Breast epithelium (tissue), 4 donors: ENCODE measurements around the gene HTR1E. TPM values are rescaled to one million over a fixed set of nuclear protein-coding genes. Genes with fewer than 3 reads are reported as not detected.
"Not testable (repeated sequence)": the region's sequence is repeated elsewhere in the genome, so short reads cannot be mapped to it uniquely, and the experiment has no call there.

Source experiments
- DNase-seq, 2 donors: peaks; one replicate each; pipeline ENCODE4 v3.0.0-alpha.2; 2019; ENCODE audit warnings: low spot score in 2 of 2
- H3K27ac ChIP-seq, 2 donors: fragments of 200-600 bp; sonication (generic) in 1 of 2; one replicate each; pipeline ENCODE4 v1.5.1; 2016 to 2019; ENCODE audit warnings: mild to moderate bottlenecking in 1 of 2
- H3K27me3 ChIP-seq, 2 donors: fragments of 200-600 bp; sonication (generic) in 1 of 2; one replicate each; pipeline versions ENCODE4 v1.5.1 to v1.6.0; 2017 to 2019; ENCODE audit warnings: control low read depth in 1 of 2, mild to moderate bottlenecking in 1 of 2
- H3K36me3 ChIP-seq: fragments of 200-600 bp; one replicate; pipeline ENCODE4 v1.5.1; 2019
- H3K4me1 ChIP-seq, 2 donors: fragments of 200-600 bp; sonication (generic); one replicate each; pipeline ENCODE4 v1.5.1; 2016 to 2019; ENCODE audit warnings: control low read depth in 1 of 2
- H3K4me3 ChIP-seq, 3 donors: fragments of 200-600 bp; sonication (generic); 1 replicate in 2 of 3; 2 replicates in 1 of 3; pipeline ENCODE4 v1.5.1; 2016 to 2019; ENCODE audit warnings: mild to moderate bottlenecking in 3 of 3, moderate library complexity in 2 of 3
- H3K9me3 ChIP-seq, 2 donors: fragments of 200-600 bp; sonication (generic) in 1 of 2; one replicate each; pipeline ENCODE4 v1.5.1; 2016 to 2019; ENCODE audit warnings: control low read depth in 1 of 2
- POLR2A ChIP-seq: fragments of 450-650 bp; IDR thresholded peaks from one replicate; pipeline ENCODE4 v1.6.1; 2016; ENCODE audit warnings: antibody characterized with exemption, mild to moderate bottlenecking, moderate library complexity
- POLR2AphosphoS5 ChIP-seq, 3 donors: sonication (generic); formaldehyde crosslinking; IDR thresholded peaks; one replicate each; pipeline ENCODE4 v1.6.1; 2017; ENCODE audit warnings: antibody characterized with exemption in 3 of 3
- intact Hi-C: fragments of 100-400 bp; cut with DNase I; formaldehyde crosslinking; loops from one replicate; pipeline ENCODE4 v1.15.1; 2023; ENCODE audit warnings: low total_unique reads
- total RNA-seq, 3 donors: library from RNA; depleted of rRNA; stranded (reverse); fragments of >200 nt; gene quantifications; one replicate each; pipeline ENCODE4 v1.1.0, GENCODE V29; 2016
- TF ChIP-seq, protein P1 (sequence below), 3 donors: fragments of 450-650 bp; IDR thresholded peaks; one replicate each; pipeline ENCODE4 v1.5.1; 2016 to 2017; ENCODE audit warnings: antibody characterized with exemption in 3 of 3, mild to moderate bottlenecking in 3 of 3, moderate library complexity in 3 of 3

Gene HTR1E
- total RNA-seq, 3 donors from 2014 or later: not detected

DNA sequence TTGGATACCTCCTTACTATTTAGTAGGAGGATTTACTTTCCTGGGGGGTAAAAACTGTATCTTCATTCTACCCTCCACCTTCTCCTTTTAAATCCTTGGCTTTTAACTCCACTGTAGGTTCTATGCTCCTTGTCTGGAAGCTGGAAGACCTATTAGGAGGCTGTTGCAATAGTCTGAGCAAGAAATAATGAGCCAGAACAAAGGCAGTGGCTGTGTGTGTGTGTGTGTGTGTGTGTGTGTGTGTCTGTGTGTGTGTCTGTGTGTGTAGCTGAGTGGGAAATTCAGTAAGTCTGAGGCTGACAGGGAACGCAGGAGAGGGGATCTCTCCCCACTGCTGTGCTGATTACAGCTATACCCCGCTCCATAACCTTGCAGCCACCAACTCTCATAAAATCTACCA lies 35.8 kb downstream of the HTR1E start:
- intact Hi-C loops: no loop called here
- TF ChIP-seq POLR2AphosphoS5 (IDR thresholded peaks at IDR 0.05): no peak
- no peak for TF ChIP-seq POLR2A
- TF ChIP-seq, protein P1, sequence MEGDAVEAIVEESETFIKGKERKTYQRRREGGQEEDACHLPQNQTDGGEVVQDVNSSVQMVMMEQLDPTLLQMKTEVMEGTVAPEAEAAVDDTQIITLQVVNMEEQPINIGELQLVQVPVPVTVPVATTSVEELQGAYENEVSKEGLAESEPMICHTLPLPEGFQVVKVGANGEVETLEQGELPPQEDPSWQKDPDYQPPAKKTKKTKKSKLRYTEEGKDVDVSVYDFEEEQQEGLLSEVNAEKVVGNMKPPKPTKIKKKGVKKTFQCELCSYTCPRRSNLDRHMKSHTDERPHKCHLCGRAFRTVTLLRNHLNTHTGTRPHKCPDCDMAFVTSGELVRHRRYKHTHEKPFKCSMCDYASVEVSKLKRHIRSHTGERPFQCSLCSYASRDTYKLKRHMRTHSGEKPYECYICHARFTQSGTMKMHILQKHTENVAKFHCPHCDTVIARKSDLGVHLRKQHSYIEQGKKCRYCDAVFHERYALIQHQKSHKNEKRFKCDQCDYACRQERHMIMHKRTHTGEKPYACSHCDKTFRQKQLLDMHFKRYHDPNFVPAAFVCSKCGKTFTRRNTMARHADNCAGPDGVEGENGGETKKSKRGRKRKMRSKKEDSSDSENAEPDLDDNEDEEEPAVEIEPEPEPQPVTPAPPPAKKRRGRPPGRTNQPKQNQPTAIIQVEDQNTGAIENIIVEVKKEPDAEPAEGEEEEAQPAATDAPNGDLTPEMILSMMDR (IDR thresholded peaks at IDR 0.05): no peak
- Histone ChIP-seq H3K4me1 (no peaks in the 10 kb centered on the region), H3K4me3 (no peak overlapping the region), H3K36me3 (no peaks in the 10 kb centered on the region), H3K27me3 (no peaks in the 10 kb centered on the region), H3K27ac (no peak overlapping the region), H3K9me3 (no peaks in the 10 kb centered on the region)
- DNase-seq: no peak

DNA sequence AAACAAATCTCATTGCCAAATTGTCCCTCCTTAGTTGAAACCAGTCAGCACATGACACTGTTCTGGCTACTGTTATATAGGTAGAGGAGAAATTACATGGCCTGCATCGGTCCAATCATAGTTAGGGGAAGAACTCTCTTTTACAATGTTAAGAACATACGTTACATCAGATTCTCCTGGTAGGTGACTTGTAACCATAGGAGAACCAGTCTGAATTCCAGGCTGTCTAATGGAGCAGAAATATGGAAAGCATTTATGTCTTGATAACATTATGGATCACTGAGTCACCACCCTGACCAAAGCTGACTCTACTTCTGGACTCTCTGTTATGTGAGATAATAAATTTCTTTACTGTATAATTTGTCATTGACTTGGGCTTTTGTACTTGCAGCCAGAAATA lies 40.9 kb downstream of the HTR1E start:
- TF ChIP-seq POLR2AphosphoS5 (IDR thresholded peaks at IDR 0.05) (no peak), POLR2A (no peak)
- TF ChIP-seq, protein P1 (IDR thresholded peaks at IDR 0.05): no peak
- no peaks in the 10 kb centered on the region for H3K36me3 ChIP-seq
- H3K9me3 ChIP-seq: no peaks in the 10 kb centered on the region
- no peak for DNase-seq
- intact Hi-C loops: no loop called here
- no peaks in the 10 kb centered on the region for H3K4me1 ChIP-seq
- no peaks in the 10 kb centered on the region for H3K27me3 ChIP-seq
- H3K4me3 ChIP-seq: no peak overlapping the region
- H3K27ac ChIP-seq: no peak overlapping the region

DNA sequence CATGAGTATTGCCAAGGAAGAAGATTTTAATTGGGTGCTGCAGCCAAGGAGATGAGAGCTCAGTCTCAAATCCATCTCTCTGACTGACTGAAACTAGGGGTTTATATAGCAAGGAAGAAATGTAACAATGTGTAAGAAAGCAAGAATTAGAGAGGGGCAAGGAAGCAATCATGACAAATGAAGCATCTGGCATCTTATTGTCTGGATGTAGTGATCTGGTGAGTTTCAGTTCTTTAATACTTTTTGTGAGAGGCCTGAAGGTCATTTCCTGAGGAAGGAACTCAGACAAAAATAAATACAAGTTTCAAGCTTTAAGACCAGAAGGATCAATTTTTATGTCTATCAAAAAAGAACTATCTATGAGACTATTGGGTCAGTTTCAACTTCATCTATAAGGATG lies 64.2 kb downstream of the HTR1E start:
- Histone ChIP-seq H3K9me3 (peaks cover 0 to 17% of the 10 kb centered on the region in 2 donors), H3K4me1 (no peaks in the 10 kb centered on the region), H3K36me3 (no peaks in the 10 kb centered on the region), H3K4me3 (no peak overlapping the region), H3K27ac (no peak overlapping the region), H3K27me3 (no peaks in the 10 kb centered on the region)
- TF ChIP-seq POLR2A: no peak
- TF ChIP-seq, protein P1 (IDR thresholded peaks at IDR 0.05): no peak
- no peak for TF ChIP-seq POLR2AphosphoS5 (IDR thresholded peaks at IDR 0.05)
- intact Hi-C loops: no loop called here
- DNase-seq: no peak

DNA sequence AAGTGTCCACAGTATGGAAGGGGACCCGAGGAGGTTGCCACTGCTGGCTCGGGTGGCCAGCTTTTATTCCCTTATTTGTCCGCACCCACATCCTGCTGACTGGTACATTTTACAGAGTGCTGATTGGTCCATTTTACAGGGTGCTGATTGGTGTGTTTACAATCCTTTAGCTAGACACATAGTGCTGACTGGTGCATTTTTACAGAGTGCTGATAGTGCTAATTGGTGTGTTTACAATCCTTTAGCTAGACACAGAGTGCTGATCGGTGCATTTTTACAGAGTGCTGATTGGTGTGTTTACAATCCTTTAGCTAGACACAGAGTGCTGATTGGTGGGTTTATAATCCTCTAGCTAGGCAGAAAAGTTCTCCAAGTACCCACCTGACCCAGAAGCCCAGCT lies 65.1 kb downstream of the HTR1E start:
- H3K27me3 ChIP-seq, intact Hi-C loops: not testable (repeated sequence)
- peaks cover 0 to 17% of the 10 kb centered on the region in 2 donors for H3K9me3 ChIP-seq

DNA sequence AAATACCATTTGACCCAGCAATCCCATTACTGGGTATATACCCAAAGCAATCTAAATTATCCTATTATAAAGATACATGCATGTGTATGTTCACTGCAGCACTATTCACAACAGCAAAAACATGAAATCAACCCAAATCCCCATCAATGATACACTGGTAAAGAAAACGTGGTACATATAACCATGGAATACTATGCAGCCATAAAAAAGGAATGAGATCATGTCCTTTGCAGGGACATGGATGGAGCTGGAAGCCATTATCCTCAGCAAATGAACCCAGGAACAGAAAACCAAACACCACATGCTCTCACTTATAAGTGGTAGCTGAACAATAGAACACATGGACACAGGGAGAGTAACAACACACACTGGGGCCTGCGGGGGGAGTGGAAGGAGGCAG lies 69.2 kb downstream of the HTR1E start:
- H3K9me3 ChIP-seq, H3K27ac ChIP-seq, H3K4me1 ChIP-seq, H3K27me3 ChIP-seq, H3K4me3 ChIP-seq, intact Hi-C loops, DNase-seq, H3K36me3 ChIP-seq: not testable (repeated sequence)

More for the DNA sequence above, 65.1 kb downstream of the HTR1E start:
- not testable (repeated sequence) for H3K4me3 ChIP-seq, H3K4me1 ChIP-seq, H3K36me3 ChIP-seq, H3K27ac ChIP-seq, DNase-seq

DNA sequence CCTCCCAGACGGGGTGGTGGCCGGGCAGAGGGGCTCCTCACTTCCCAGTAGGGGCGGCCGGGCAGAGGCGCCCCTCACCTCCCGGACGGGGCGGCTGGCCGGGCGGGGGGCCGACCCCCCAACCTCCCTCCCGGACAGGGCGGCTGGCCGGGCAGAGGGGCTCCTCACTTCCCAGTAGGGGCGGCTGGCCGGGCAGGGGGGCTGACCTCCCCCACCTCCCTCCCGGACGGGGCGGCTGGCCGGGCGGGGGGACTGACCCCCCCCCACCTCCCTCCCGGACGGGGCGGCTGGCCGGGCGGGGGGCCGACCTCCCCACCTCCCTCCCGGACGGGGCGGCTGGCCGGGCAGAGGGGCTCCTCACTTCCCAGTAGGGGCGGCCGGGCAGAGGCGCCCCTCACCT lies 72.3 kb downstream of the HTR1E start:
- H3K36me3 ChIP-seq, intact Hi-C loops, H3K4me3 ChIP-seq, H3K9me3 ChIP-seq, DNase-seq, H3K4me1 ChIP-seq, H3K27me3 ChIP-seq, H3K27ac ChIP-seq: not testable (repeated sequence)

DNA sequence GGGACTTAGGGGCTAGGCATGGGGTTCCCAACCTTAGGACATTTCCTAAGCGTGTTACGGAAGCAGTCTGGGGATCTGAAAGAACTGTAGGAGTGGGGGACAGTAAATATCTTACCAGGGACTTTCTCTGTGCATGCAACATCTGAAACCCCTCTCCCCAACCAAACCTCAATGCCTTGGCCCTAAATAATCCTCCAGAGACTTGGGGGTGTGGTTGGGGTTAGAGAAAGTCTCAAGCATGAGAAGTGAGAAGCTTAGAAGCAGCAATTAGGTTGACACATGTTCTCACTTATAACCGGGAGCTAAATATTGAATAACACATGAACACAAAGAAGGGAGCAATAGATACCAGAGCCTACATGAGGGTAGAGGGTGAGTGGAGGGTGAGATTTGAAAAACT lies 74.7 kb downstream of the HTR1E start:
- H3K27me3 ChIP-seq: peaks cover 0 to under 1% of the 10 kb centered on the region in 2 donors
- intact Hi-C loops: no loop called here
- no peak for TF ChIP-seq POLR2A
- TF ChIP-seq POLR2AphosphoS5 (IDR thresholded peaks at IDR 0.05): no peak
- TF ChIP-seq, protein P1 (IDR thresholded peaks at IDR 0.05): no peak
- H3K4me3 ChIP-seq: no peak overlapping the region
- no peaks in the 10 kb centered on the region for H3K4me1 ChIP-seq
- no peak for DNase-seq
- H3K27ac ChIP-seq: no peak overlapping the region
- no peaks in the 10 kb centered on the region for H3K36me3 ChIP-seq
- no peaks in the 10 kb centered on the region for H3K9me3 ChIP-seq
